Esophagus muscularis mucosa (tissue), 4 donors: ENCODE measurements around the gene ASAP3.

Source experiments
- EP300 ChIP-seq: sonication (generic); formaldehyde crosslinking; IDR thresholded peaks from one replicate; pipeline ENCODE4 v1.6.1; 2017; ENCODE audit warnings: antibody characterized with exemption
- POLR2A ChIP-seq: fragments of 450-650 bp; IDR thresholded peaks from one replicate; pipeline ENCODE4 v1.6.1; 2017; ENCODE audit warnings: antibody characterized with exemption, moderate library complexity, mild to moderate bottlenecking, low read depth
- POLR2AphosphoS5 ChIP-seq, 2 donors: sonication (generic); formaldehyde crosslinking; IDR thresholded peaks; one replicate each; pipeline ENCODE4 v1.6.1; 2017; ENCODE audit warnings: antibody characterized with exemption in 2 of 2
- TF ChIP-seq, protein P1 (sequence below), 3 experiments: fragments of 200-600 bp in 2 of 3; fragments of 450-650 bp in 1 of 3; sonication (generic) in 2 of 3; IDR thresholded peaks; one replicate each; pipeline ENCODE4 v1.5.1; 2017 to 2019; ENCODE audit warnings: antibody characterized with exemption in 3 of 3, mild to moderate bottlenecking in 2 of 3, moderate library complexity in 1 of 3

- TF ChIP-seq, protein P1, sequence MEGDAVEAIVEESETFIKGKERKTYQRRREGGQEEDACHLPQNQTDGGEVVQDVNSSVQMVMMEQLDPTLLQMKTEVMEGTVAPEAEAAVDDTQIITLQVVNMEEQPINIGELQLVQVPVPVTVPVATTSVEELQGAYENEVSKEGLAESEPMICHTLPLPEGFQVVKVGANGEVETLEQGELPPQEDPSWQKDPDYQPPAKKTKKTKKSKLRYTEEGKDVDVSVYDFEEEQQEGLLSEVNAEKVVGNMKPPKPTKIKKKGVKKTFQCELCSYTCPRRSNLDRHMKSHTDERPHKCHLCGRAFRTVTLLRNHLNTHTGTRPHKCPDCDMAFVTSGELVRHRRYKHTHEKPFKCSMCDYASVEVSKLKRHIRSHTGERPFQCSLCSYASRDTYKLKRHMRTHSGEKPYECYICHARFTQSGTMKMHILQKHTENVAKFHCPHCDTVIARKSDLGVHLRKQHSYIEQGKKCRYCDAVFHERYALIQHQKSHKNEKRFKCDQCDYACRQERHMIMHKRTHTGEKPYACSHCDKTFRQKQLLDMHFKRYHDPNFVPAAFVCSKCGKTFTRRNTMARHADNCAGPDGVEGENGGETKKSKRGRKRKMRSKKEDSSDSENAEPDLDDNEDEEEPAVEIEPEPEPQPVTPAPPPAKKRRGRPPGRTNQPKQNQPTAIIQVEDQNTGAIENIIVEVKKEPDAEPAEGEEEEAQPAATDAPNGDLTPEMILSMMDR (IDR thresholded peaks at IDR 0.05): no peak
- no peak for TF ChIP-seq POLR2A
- no peak for TF ChIP-seq POLR2AphosphoS5 (IDR thresholded peaks at IDR 0.05)
- no peak for TF ChIP-seq EP300
Measured at GRCh38 chr1:23453455-23454000, 30.5 kb downstream of the ASAP3 start.
